Stomach smooth muscle (tissue), 2 donors: ENCODE results near the gene UBE2A.

Experiments used
- H3K27ac ChIP-seq: one replicate; pipeline ENCODE4 v1.7.0; 2013; ENCODE audit warnings: mild to moderate bottlenecking, low read length, inconsistent platforms
- H3K27me3 ChIP-seq, 2 donors: one replicate each; pipeline ENCODE4 v1.7.0; 2013; ENCODE audit warnings: low read length in 2 of 2; ENCODE audit not compliant: insufficient read depth in 2 of 2, control insufficient read depth in 1 of 2
- H3K36me3 ChIP-seq, 2 donors: one replicate each; pipeline ENCODE4 v1.7.0; 2013; ENCODE audit warnings: low read length in 2 of 2; ENCODE audit not compliant: control insufficient read depth in 2 of 2, insufficient read depth in 2 of 2
- H3K4me1 ChIP-seq: one replicate; pipeline ENCODE4 v1.7.0; 2013; ENCODE audit warnings: low read length; ENCODE audit not compliant: control insufficient read depth, insufficient read depth
- H3K4me3 ChIP-seq, 2 donors: one replicate each; pipeline ENCODE4 v1.7.0; 2013; ENCODE audit warnings: low read length in 2 of 2
- H3K9ac ChIP-seq, 2 donors: one replicate each; pipeline ENCODE4 v1.7.0; 2013; ENCODE audit warnings: low read length in 2 of 2, mild to moderate bottlenecking in 1 of 2
- H3K9me3 ChIP-seq, 2 donors: one replicate each; pipeline ENCODE4 v1.7.0; 2013; ENCODE audit warnings: low read length in 2 of 2; ENCODE audit not compliant: control insufficient read depth in 2 of 2
- donor health status: healthy.
- donor health status: Pancreatic carcinoma.

Gene UBE2A

DNA sequence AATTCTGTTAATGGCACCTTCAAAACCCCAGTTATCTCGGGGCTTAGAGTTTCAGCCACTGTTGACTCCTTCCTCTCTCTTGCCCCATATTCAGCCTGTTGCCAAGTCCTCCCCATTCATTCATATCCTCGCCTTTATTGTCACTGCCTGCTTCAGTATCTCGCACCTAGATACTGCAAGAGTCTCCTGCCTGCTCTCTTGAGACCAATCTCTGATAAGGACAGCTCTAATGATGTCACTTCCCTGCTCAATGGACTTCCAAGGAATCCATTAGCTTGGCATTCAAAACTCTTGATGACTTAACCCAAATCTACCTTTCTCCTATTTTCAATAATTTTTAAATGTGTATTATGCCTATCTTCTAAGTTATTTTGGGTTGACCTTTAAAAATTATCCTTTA is 1.1 kb upstream of the UBE2A start:
- Histone ChIP-seq H3K4me1 (peaks cover 10% of the 10 kb centered on the region), H3K9ac (peak overlapping the region in 1 of 2 donors; percentile 74), H3K36me3 (no peaks in the 10 kb centered on the region), H3K27me3 (peaks cover 0 to 5% of the 10 kb centered on the region in 2 donors), H3K27ac (peak overlapping the region; percentile 82), H3K4me3 (peak overlapping the region; percentile 59 to 75), H3K9me3 (no peaks in the 10 kb centered on the region)

DNA sequence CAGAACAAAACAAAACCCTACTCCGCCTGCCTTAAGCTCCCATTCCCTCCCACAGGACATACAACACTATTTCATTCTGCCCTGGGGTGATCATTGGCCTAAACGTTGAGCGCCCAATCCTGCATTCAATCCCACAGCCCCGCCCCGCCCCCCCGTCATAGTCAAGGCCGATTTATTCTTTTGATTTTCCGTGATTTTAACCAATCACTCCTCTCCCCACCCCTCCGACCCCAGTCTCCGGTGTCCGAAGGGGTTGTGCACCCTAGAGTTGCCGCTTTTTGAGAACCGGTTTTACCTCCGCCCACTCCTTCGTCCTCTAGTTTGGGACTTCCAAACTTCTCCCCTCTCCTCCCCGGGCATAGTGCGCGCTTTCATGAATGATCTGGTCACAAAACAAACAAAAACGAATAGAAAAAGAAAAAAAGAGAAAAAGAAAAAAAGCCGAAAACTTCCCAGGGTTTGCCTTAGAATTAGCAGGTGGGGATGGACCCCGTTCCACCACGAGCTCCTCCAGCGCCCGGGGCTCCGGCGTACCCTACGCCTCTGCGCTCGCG is 446 bp upstream of the UBE2A start:
- Histone ChIP-seq H3K9me3 (no peaks in the 10 kb centered on the region), H3K27me3 (peaks cover 0 to 5% of the 10 kb centered on the region in 2 donors), H3K27ac (peak overlapping the region; percentile 82), H3K36me3 (no peaks in the 10 kb centered on the region), H3K4me1 (peaks cover 10% of the 10 kb centered on the region), H3K9ac (peak overlapping the region; percentile 73 to 74), H3K4me3 (peak overlapping the region; percentile 59 to 75)

DNA sequence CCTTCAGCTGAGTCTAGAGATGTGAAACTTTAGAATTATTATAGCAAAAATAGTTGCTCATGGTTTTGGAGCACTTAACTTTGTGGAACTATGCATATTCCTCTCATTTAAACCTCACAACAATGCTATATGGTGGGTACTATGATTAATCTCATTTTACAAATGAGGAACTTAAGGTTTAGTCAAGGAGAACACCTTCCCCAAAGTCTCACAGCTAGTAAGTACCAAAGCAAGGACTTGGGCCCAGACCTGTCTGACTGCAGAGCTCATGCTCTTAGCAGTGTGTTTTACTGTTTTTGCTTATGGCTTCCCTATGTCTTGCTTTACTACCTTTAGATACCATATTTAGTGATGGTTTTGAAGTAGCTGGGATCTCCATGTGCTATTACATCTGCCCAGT is 5.1 kb downstream of the UBE2A start:
- no peak overlapping the region for H3K4me3 ChIP-seq
- no peak overlapping the region for H3K27ac ChIP-seq
- H3K9ac ChIP-seq = no peak overlapping the region
- H3K4me1 ChIP-seq = peaks cover 7% of the 10 kb centered on the region
- H3K27me3 ChIP-seq = peaks cover 0 to 4% of the 10 kb centered on the region in 2 donors
- no peaks in the 10 kb centered on the region for H3K36me3 ChIP-seq
- H3K9me3 ChIP-seq = no peaks in the 10 kb centered on the region

DNA sequence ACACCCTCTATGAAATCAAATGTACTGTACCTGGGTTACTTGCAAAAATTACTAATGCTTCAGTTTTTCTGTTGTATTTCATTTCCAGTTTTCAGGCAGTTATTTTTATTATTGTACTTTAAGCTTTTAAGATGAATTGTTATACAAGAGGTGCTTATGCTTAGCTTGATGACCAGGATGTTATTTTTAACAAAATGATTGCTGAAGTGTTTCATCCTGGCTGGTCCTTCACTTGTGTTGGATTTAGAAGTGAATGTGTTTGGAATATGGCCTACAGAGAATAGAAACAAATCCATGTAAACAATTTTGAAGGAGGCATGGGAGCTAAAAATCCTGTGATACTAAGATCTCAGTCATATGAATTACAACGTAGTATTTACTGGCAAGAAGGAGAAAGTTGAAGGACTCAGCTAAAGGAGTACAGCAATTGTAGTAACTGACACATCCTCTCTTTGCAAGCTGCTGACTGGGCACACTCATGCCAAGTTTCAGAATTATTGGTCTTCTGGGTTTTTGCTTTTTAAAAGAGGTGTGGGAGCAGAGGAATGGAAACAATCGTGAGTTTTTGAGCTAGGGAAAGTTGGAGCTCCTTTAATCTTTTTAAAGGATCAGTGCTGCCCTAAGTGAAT is 9.2 kb downstream of the UBE2A start:
- H3K9me3 ChIP-seq = no peaks in the 10 kb centered on the region
- no peak overlapping the region for H3K27ac ChIP-seq
- H3K27me3 ChIP-seq = no peaks in the 10 kb centered on the region
- no peak overlapping the region for H3K9ac ChIP-seq
- H3K36me3 ChIP-seq = no peaks in the 10 kb centered on the region
- H3K4me3 ChIP-seq = no peak overlapping the region
- no peaks in the 10 kb centered on the region for H3K4me1 ChIP-seq

DNA sequence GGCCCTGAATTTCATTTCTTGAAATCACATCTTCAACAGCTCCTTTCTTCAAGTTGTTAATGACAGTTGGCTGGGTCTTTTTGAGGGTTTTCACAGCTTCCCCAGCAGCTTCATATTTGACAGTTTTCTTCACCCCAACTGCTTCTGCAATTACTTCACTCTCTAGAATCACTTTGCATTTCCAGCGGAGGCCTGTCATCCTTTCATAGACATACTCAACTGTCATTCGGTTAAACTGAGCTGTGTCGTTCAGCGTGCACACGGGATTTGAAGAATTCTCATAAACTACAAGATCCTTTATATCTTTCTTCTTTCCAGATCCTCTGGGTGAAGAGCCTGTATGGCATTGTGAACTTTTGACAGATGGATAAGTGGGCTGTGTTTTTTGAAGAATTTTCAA is 15.4 kb downstream of the UBE2A start:
- H3K27ac ChIP-seq = no peak overlapping the region
- H3K27me3 ChIP-seq = no peaks in the 10 kb centered on the region
- H3K9ac ChIP-seq = no peak overlapping the region
- H3K9me3 ChIP-seq = no peaks in the 10 kb centered on the region
- H3K36me3 ChIP-seq = peaks cover 3 to 7% of the 10 kb centered on the region in 2 donors
- no peak overlapping the region for H3K4me3 ChIP-seq
- no peaks in the 10 kb centered on the region for H3K4me1 ChIP-seq

DNA sequence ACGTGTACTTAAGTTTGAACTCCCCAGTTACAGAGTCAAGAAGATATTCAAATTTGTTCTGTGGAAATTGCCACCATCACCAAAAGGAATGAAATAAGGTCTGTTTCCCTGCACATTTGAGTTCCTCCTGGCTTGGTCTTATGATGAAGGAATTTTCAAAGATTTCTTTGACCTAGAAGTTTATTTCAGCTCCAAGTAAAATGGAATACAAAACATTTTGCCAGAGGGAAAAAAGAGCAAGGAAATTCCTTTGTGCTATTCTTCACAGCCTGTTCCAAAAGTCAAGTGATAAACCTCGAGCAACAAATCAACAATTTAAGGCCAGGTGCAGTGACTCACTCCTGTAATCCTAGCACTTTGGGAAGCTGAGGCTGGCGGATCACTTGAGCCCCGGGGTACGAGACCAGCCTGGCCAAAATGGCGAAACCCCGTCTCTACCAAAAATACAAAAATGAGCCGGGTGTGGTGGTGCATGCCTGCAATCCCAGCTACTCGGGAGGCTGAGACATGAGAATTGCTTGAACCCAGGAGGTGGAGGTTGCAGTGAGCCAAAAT is 28.4 kb downstream of the UBE2A start:
- H3K27me3 ChIP-seq = no peaks in the 10 kb centered on the region
- no peaks in the 10 kb centered on the region for H3K36me3 ChIP-seq
- H3K27ac ChIP-seq = no peak overlapping the region
- no peak overlapping the region for H3K4me3 ChIP-seq
- no peaks in the 10 kb centered on the region for H3K4me1 ChIP-seq
- H3K9ac ChIP-seq = no peak overlapping the region
- H3K9me3 ChIP-seq = no peaks in the 10 kb centered on the region

DNA sequence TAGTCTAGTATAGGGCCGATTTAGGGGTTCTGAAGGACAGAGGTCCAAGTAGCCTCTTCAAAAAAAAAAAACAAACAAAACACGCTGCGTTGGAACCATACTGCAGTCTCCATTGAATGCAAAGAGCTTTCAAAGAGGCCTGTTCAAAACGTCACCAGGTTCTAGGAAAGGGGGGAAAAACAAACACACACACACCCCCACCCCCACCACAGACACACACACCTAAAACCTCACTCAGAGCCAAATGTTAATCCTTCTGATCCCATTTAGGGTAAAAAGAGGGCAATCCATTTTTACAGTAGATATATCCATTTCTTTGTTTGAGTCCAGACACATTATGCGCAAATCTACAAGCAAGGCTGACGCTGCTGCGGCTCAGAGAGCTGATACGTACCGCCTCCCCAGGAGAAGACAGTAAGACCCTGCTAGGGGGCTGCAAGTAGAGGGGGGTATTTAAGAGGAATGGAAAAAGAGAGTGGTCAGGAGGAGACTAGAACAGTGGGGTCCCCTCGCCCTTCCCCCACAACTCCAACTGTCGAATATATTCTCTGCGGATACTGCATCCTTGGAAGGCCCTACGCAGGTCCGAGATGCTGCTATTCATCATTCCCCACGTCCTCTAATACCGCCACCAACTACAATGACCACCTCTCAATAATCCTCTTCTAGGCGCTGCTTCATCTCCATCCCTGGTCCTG is 30.6 kb downstream of the UBE2A start:
- H3K9ac ChIP-seq = peak overlapping the region; percentile 61 to 68
- no peaks in the 10 kb centered on the region for H3K36me3 ChIP-seq
- no peaks in the 10 kb centered on the region for H3K9me3 ChIP-seq
- peak overlapping the region; percentile 72 to 88 for H3K4me3 ChIP-seq
- no peaks in the 10 kb centered on the region for H3K27me3 ChIP-seq
- no peaks in the 10 kb centered on the region for H3K4me1 ChIP-seq
- peak overlapping the region; percentile 37 for H3K27ac ChIP-seq

DNA sequence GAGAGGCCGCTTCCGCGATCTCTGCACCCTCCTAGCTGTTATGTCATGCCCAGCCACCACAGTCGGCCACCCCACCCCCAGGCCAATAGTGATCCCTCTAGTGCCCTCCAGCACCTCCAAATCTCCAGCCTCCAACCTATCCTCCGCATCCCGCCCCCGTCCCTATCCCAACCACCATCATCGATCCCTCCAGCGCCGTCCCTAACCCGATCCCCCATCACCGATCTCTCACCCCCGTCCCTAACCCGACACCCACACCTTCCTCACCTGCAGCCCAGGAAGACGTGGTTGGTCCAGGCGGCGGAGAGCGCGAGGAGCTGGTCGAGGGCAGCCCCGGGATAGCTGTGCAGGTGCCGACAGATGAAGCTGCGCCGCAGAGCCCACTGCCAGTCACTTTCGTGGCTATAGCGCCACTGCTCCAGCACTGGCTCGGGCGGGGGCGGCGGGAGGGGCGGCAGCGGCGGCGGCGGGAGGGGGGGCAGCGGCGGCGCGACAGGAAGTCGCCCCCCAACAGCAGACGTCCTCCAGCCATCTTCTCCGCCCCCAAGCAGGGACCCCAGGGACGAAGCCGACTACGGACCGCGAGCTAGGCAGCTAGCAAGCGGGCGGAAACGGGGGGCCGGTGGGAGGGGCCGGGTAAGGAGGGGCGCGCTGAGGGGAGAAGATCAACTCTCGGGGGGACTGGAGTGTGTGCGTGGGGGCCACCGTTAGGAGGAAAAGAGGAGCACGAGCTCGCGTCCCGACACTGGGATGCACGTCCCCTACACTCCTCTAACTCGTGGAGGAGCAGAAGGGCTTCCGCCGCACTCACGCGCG is 31.3 kb downstream of the UBE2A start:
- Histone ChIP-seq H3K27me3 (no peaks in the 10 kb centered on the region), H3K27ac (peak overlapping the region; percentile 92), H3K4me3 (peak overlapping the region; percentile 76 to 88), H3K9me3 (no peaks in the 10 kb centered on the region), H3K9ac (peak overlapping the region; percentile 86 to 90), H3K36me3 (no peaks in the 10 kb centered on the region), H3K4me1 (no peaks in the 10 kb centered on the region)

DNA sequence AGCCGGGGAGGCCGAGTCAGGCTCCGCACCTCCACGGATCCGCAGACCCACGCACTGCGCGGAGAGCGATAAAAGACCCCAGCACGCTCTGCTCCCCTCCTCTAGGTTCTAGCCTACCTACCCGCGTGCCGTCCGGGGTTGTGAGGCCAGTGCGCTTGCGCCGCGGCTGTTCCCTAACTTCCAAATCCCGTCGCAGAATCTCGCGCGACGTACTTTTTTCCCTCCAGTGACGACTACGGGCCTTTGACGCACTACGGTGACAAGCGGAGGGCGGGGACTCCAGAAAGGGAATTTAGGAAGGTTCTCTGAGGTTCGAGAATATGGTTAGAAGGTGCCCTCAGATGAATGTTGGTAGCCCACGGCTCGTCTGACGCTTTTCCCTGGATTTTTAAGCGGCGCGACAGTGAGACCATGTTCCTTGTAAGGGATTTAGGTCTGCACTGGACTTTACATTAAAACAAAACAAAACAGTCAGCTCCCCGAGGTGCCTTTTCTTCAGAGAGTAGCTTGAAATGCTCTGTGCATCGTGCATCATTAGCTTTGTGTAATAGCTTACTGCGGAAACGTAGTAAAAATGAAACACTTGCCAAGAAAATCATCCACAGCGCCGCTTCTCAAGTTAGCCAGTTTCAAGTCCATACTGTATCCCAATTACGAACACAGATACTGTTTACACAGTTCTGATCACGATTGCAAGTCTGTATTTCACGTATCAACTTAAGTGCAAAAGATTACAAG is 32.1 kb downstream of the UBE2A start, which contains the start of gene NKRF:
NKRF (minus strand) TSS at position 145 of the 738 bp plus-strand sequence.
- Histone ChIP-seq H3K27me3 (no peaks in the 10 kb centered on the region), H3K36me3 (no peaks in the 10 kb centered on the region), H3K4me1 (no peaks in the 10 kb centered on the region), H3K9ac (peak within 1 kb of the TSS; percentile 86 to 90), H3K27ac (peak within 1 kb of the TSS; percentile 92), H3K9me3 (no peaks in the 10 kb centered on the region), H3K4me3 (peak within 1 kb of the TSS; percentile 76 to 88)

DNA sequence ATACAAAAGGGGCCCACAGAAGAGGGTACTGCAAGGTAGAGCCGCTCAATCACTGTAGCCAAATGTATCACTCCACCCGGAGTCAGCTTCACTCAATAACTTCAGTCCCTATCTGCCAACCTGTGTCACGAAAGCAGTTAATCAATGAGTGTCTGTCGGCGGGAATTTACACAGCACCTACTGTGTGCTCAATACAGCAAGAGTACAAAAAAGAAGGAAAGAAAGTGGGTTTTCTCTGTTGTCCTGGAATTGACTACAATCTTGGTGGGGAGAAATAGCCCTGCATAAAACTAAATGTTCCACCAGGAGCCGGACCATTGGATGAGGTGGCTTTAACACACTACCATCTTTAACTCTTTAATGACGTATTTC is 32.6 kb downstream of the UBE2A start:
- H3K9me3 ChIP-seq = no peaks in the 10 kb centered on the region
- H3K36me3 ChIP-seq = no peaks in the 10 kb centered on the region
- H3K27ac ChIP-seq = peak overlapping the region; percentile 92
- H3K9ac ChIP-seq = peak overlapping the region; percentile 86 to 90
- H3K27me3 ChIP-seq = no peaks in the 10 kb centered on the region
- H3K4me3 ChIP-seq = peak overlapping the region; percentile 76 to 88
- H3K4me1 ChIP-seq = no peaks in the 10 kb centered on the region
